Measurements from ENCODE around the gene MYH8.

DNA sequence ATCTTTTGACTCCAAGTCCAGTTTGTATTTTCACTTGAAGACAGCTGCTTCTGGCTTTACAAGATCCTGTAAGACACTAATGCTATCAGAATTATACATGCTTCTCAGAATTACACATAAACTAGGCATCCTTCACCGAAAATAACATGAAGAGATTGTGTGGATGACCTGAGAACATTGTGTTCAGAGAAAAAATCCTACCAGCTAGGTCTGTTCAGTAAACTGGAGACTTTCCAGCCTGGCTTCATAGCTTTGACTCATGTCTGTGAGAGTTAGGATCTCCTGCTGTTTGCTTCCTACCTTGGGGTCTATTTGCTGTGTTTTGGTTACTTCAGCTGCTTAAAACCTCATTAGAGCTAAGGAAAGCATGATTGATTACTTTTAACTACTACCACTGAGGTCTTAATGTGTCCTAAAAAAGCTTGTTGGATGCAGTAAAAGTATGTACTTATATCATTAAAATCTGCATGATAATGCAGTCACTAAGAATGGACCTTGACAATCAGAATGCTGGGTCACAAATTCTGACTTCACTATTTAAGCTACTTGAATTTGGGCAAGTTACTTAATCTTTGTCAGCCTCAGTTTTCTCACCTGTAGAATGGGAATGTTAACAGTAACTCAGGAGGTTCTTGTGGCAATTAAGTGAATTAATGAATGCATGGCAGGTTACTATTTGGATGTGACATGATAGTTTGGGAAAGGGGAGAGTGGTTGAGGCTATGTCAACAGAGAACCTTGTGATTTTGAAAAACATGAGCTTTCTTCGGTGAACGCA lies 40.9 kb downstream of the MYH8 start:
- TF ChIP-seq, protein P1, sequence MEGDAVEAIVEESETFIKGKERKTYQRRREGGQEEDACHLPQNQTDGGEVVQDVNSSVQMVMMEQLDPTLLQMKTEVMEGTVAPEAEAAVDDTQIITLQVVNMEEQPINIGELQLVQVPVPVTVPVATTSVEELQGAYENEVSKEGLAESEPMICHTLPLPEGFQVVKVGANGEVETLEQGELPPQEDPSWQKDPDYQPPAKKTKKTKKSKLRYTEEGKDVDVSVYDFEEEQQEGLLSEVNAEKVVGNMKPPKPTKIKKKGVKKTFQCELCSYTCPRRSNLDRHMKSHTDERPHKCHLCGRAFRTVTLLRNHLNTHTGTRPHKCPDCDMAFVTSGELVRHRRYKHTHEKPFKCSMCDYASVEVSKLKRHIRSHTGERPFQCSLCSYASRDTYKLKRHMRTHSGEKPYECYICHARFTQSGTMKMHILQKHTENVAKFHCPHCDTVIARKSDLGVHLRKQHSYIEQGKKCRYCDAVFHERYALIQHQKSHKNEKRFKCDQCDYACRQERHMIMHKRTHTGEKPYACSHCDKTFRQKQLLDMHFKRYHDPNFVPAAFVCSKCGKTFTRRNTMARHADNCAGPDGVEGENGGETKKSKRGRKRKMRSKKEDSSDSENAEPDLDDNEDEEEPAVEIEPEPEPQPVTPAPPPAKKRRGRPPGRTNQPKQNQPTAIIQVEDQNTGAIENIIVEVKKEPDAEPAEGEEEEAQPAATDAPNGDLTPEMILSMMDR (IDR thresholded peaks at IDR 0.05), result no peak
- no peak for TF ChIP-seq POLR2A (IDR thresholded peaks at IDR 0.05)

Data from body of pancreas (tissue), 4 donors.